GM12872 (cell line): Measurements from ENCODE around the gene BRSK2.

Source experiments
- TF ChIP-seq, protein P1 (sequence below): IDR thresholded peaks from 3 replicates; pipeline ENCODE4 v1.5.1; 2011; ENCODE audit warnings: low read depth, mild to moderate bottlenecking, low read length, moderate library complexity; ENCODE audit not compliant: insufficient read depth

The BRSK2 gene

DNA sequence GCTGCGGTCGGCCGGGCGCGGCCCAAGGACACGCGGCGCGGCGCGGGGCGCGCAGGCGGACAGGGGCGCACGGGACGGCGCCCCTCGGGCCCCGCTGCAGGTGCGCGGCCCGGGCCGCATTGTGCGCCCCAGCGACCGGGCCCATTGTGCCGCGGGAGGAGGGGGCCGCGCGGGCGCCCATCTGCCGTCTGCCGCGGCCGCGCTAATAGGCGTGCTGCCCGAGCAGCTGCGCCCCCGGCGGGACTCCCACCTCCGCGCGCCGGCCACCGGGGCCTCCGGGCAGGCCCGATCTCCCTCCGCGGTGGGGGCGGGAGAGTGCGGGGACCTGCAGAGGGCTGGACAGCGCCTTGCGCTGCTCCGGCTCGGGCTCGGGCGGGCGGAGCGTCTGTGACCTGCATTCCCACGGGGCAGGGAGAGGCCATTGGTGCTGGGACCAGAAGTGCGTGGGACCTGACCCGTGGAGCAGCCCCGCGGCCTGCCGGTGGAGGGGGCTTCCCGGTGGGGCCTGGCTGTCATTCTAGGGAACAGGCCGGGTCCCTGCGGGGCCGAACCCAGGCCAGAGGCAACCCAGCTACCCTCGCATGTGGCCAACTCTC lies 933 bp downstream of the BRSK2 start:
- TF ChIP-seq, protein P1, sequence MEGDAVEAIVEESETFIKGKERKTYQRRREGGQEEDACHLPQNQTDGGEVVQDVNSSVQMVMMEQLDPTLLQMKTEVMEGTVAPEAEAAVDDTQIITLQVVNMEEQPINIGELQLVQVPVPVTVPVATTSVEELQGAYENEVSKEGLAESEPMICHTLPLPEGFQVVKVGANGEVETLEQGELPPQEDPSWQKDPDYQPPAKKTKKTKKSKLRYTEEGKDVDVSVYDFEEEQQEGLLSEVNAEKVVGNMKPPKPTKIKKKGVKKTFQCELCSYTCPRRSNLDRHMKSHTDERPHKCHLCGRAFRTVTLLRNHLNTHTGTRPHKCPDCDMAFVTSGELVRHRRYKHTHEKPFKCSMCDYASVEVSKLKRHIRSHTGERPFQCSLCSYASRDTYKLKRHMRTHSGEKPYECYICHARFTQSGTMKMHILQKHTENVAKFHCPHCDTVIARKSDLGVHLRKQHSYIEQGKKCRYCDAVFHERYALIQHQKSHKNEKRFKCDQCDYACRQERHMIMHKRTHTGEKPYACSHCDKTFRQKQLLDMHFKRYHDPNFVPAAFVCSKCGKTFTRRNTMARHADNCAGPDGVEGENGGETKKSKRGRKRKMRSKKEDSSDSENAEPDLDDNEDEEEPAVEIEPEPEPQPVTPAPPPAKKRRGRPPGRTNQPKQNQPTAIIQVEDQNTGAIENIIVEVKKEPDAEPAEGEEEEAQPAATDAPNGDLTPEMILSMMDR: no peak

DNA sequence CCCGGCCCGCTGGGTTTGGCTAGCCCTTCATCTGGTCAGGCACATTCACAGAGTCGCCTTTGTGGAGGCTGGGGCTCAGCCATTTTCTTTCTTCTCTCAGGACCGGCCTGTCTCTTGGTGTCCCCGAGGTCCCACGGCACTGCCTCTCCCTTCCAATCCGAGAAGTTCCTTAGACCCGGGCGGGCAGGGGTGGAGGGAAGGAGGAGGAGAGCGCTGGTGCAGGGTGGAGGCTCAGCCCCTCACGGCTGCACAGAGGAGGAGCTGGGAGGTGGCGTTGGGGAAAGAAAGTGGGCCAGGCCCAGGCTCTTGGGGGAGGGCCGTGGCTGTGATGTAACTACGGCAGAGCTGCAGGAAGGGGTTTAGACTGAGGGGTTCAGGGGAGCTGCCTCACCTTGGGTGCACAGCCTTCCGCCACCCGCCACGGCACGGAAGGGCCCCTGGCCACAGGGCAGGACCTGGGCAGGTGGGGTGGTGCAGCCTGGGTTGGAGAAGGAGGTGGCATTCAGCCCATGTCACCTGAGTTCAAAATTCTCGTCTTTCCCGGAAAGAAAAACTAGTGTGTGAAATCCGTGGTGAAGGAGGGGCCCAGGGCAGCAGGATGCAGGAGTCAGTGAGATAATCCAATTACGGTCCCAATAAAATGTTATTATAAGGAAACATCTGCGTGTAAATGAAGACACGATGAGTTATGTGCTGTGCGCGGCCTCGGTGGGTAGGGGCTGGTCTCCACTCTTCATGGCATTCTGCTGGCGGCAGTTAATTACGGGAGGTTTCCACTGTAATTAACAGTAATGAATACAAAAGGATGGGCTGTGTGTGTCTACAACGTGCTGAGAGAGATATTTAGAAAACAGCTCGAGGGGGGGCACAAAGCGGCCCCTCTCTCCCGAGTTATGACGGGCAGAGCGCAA lies 1.7 kb downstream of the BRSK2 start:
- TF ChIP-seq, protein P1: no peak

DNA sequence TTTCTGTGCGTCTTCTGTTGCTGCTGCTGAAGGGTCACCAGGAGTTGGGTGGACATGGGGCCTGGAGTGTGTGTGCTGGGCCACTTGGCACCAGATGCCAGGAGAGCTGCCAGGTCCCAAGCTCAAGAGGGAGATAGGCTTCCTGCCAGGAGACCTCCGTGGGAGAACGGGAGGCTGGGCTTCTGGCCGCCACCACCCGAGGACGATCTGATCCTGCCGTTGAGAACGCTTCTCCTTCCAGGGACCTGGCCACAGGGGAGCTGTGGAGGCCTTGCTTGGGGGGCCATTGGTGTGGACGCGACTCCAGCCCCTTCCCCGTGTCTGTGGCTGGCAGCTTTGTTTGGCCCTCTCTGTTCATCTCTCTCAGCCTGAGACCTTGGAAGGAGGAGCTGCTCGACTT lies 2.4 kb downstream of the BRSK2 start:
- TF ChIP-seq, protein P1: no peak

DNA sequence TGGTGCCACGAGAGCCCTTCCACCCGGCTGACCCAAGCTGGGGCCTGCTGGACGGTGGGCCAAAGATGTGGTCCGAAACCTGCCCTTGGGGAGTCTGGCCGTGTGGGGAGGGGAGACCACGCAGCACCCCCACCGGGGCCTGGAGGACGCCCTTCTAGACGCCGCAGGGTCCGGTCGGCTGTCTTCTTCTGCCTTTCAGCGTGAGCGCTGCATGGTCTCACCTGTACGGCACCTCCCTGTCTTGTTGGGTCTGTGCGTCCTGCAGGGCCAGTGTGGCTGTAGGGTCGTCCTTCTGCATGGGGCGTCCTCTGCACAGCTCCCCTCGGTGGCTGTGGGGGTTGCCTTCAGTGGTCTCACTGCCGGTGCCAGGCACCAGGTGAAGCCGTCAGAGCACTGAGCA lies 2.8 kb downstream of the BRSK2 start:
- TF ChIP-seq, protein P1: no peak

DNA sequence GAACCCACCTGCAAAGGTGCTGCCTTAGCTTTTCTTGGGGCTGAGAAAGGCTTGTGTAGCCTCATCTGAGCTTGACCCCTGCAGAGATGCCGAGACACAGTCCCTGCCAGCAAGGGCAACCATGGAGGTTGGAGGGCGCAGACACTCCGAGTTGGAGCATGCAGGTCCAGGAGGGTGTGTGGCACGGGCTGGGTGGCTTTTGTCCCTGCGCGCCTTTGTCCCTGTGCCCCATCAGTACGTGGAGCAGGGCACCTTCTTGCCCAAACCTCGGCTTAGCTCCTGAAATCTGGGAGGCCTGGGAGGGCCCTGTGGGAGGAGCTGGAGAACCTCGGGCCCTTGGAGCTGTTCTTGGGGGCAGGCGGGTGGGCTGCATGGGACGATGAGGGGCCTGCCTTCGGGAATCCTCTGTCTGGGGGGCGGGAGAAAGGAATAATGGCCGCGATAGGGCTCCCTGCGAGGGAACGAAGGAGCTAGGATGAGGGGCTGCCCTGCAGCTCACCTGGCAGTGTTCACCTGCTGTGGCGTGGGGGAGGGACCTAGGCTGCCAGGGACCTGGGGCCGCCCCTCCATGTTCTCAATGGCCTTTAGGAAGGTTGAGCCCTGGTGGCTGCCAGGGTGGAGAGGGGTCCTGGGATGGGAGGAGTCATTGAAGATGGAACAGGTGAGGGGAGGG lies 3.4 kb downstream of the BRSK2 start:
- TF ChIP-seq, protein P1: no peak

DNA sequence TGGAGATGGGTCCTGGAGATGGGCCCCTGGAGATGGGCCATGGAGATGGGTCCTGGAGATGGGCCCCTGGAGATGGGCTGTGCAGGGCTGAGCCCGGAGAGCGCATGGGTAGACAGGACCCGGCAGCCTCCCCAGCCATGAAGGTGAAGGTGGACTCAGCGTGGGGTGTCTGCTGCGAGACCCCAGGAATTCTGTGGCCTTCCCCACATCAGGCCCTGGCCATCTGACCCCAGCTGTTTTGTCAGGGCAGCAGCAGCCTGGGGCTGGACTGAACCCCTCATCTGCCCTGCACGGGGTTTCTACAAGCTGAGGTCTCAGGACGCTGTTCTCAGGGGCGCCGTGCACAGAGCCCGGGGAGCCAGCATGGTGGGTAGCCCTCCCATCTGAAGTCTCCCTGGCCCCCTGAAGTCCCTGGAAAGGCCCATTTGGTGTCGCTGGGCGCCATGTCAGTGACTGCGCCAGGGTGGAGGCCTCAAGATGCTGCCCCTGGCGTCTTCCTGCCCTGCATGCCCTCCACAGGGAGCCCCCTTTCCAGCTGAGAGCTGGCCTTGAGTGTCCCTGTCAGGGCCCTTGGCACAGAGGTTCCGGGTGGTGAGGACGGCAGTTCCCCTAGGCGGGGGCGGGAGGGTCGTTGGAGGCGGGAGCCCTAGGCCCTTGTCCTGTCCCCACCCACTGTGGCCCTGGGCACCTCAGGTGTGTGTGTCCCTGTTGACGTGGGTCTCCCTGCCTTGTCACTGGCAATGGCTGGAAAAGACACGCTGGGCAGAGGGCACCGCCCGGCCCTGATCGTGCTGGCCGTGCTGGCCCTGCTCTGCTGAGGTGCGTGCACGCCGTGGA lies 5.4 kb downstream of the BRSK2 start:
- TF ChIP-seq, protein P1: no peak
